Osteoblast (primary cell): ENCODE results near the gene TDRD3. TPM values are rescaled to one million over a fixed set of nuclear protein-coding genes. Genes with fewer than 3 reads are reported as not detected.

Source experiments
- DNase-seq: peaks from one replicate; pipeline ENCODE4 v3.0.0; 2011; ENCODE audit warnings: low spot score, mixed read lengths; ENCODE audit not compliant: insufficient read length; ENCODE audit errors: missing footprints
- H2AFZ ChIP-seq: 2 replicates; pipeline ENCODE4 v1.6.0; 2011; ENCODE audit warnings: mild to moderate bottlenecking, low read length
- H3K27ac ChIP-seq: 2 replicates; pipeline ENCODE4 v1.5.1; 2011; ENCODE audit warnings: mild to moderate bottlenecking, low read depth, low read length, moderate library complexity
- H3K27me3 ChIP-seq: 2 replicates; pipeline ENCODE4 v1.6.0; 2012; ENCODE audit warnings: mild to moderate bottlenecking, control low read depth, inconsistent platforms, low read length, moderate library complexity; ENCODE audit not compliant: insufficient read depth
- H3K36me3 ChIP-seq: 2 replicates; pipeline ENCODE4 v1.5.1; 2011; ENCODE audit warnings: mild to moderate bottlenecking, low read length, control low read depth, moderate library complexity; ENCODE audit not compliant: insufficient read depth
- H3K4me1 ChIP-seq: 2 replicates; pipeline ENCODE4 v1.5.1; 2011; ENCODE audit warnings: mild to moderate bottlenecking, low read length, control low read depth, moderate library complexity; ENCODE audit not compliant: insufficient read depth
- H3K4me2 ChIP-seq: 2 replicates; pipeline ENCODE4 v1.6.0; 2011; ENCODE audit warnings: mild to moderate bottlenecking, low read length; ENCODE audit not compliant: insufficient read depth
- H3K4me3 ChIP-seq: fragments of 200-600 bp; sonication (generic); 3 replicates; pipeline ENCODE4 v1.5.1; 2012; ENCODE audit warnings: mild to moderate bottlenecking, low read length, inconsistent platforms; ENCODE audit not compliant: insufficient read depth
- H3K79me2 ChIP-seq: 2 replicates; pipeline ENCODE4 v1.6.0; 2012; ENCODE audit warnings: mild to moderate bottlenecking, low read length, control low read depth, inconsistent platforms; ENCODE audit not compliant: insufficient read depth
- H3K9me3 ChIP-seq: 2 replicates; pipeline ENCODE4 v1.5.1; 2011; ENCODE audit warnings: low read depth, low read length, control low read depth
- H4K20me1 ChIP-seq: 2 replicates; pipeline ENCODE4 v1.6.0; 2012; ENCODE audit warnings: mild to moderate bottlenecking, low read length, control low read depth; ENCODE audit not compliant: insufficient read depth
- CTCF ChIP-seq: IDR thresholded peaks from 2 replicates; pipeline ENCODE4 v1.5.1; 2011; ENCODE audit warnings: mild to moderate bottlenecking, low read depth, low read length, moderate library complexity; ENCODE audit errors: extremely low read depth
- total RNA-seq: library from RNA; depleted of rRNA; stranded (reverse); fragments of >200 nt; gene quantifications from 2 replicates; pipeline ENCODE4 v1.2.3, GENCODE V29; 2012

Gene TDRD3
- total RNA-seq, 1 donor: 33.7 TPM

- Histone ChIP-seq H3K9me3 (no peaks in the 10 kb centered on the region), H4K20me1 (no peaks in the 10 kb centered on the region), H3K4me2 (no peak overlapping the region), H3K27me3 (no peaks in the 10 kb centered on the region), H3K36me3 (no peaks in the 10 kb centered on the region), H3K27ac (no peak overlapping the region), H2AFZ (no peak overlapping the region), H3K79me2 (no peaks in the 10 kb centered on the region), H3K4me1 (no peaks in the 10 kb centered on the region), H3K4me3 (no peak overlapping the region)
- DNase-seq: no peak
- no peak for TF ChIP-seq CTCF
Observed at GRCh38 chr13:60509601-60510386, 112.8 kb downstream of the TDRD3 start.

- Histone ChIP-seq H3K4me2 (no peak overlapping the region), H3K27me3 (no peaks in the 10 kb centered on the region), H3K9me3 (no peaks in the 10 kb centered on the region), H3K79me2 (no peaks in the 10 kb centered on the region), H3K36me3 (no peaks in the 10 kb centered on the region), H3K27ac (no peak overlapping the region), H3K4me1 (no peaks in the 10 kb centered on the region), H3K4me3 (no peak overlapping the region), H2AFZ (no peak overlapping the region), H4K20me1 (no peaks in the 10 kb centered on the region)
- TF ChIP-seq CTCF: no peak
- DNase-seq: no peak
Observed at GRCh38 chr13:60511637-60512036, 114.6 kb downstream of the TDRD3 start.

- H3K4me3 ChIP-seq: no peak overlapping the region
- no peak overlapping the region for H2AFZ ChIP-seq
- no peaks in the 10 kb centered on the region for H3K4me1 ChIP-seq
- no peak for DNase-seq
- H3K79me2 ChIP-seq: no peaks in the 10 kb centered on the region
- H3K27me3 ChIP-seq: no peaks in the 10 kb centered on the region
- H3K36me3 ChIP-seq: no peaks in the 10 kb centered on the region
- no peak for TF ChIP-seq CTCF
- no peaks in the 10 kb centered on the region for H4K20me1 ChIP-seq
- H3K9me3 ChIP-seq: no peaks in the 10 kb centered on the region
- H3K4me2 ChIP-seq: no peak overlapping the region
- no peak overlapping the region for H3K27ac ChIP-seq
Observed at GRCh38 chr13:60514891-60515290, 117.9 kb downstream of the TDRD3 start.

- H2AFZ ChIP-seq: no peak overlapping the region
- H3K9me3 ChIP-seq: no peaks in the 10 kb centered on the region
- H3K4me1 ChIP-seq: no peaks in the 10 kb centered on the region
- no peak overlapping the region for H3K4me2 ChIP-seq
- no peak for TF ChIP-seq CTCF
- H3K4me3 ChIP-seq: no peak overlapping the region
- no peak for DNase-seq
- no peaks in the 10 kb centered on the region for H4K20me1 ChIP-seq
- no peaks in the 10 kb centered on the region for H3K79me2 ChIP-seq
- no peaks in the 10 kb centered on the region for H3K36me3 ChIP-seq
- no peak overlapping the region for H3K27ac ChIP-seq
- H3K27me3 ChIP-seq: no peaks in the 10 kb centered on the region
Observed at GRCh38 chr13:60519496-60519895, 122.5 kb downstream of the TDRD3 start.
